GM12878 (cell line): ENCODE measurements around the gene BRIX1. TPM values are rescaled to one million over a fixed set of nuclear protein-coding genes. Genes with fewer than 3 reads are reported as not detected.

ENCODE experiments used
- ATAC-seq: fragments of 200-7000 bp; cut with Tn5 transposase; 3 replicates; pipeline ENCODE4 v1.9.1; 2020; ENCODE audit warnings: mild to moderate bottlenecking, moderate library complexity
- BruUV-seq: library from RNA; stranded (reverse); fragments of 400-500 nt; replicated peaks from 2 replicates; lab custom pipeline; 2021; lab: Mats Ljungman, UMichigan
- CTCF ChIA-PET: fragments of 300-600 bp; sonication (Branson Sonifier 250); formaldehyde crosslinking; extraction: SDS; loops from one replicate; lab custom pipeline; 2021; ENCODE audit warnings: inconsistent platforms; lab: Yijun Ruan, JAX
- POLR2A ChIA-PET: fragments of 350-600 bp; formaldehyde crosslinking; extraction: SDS; loops from one replicate; lab custom pipeline; 2021; ENCODE audit warnings: inconsistent platforms; lab: Charles Lee
- RAD21 ChIA-PET: fragments of 300-600 bp; sonication (Branson Sonifier 250); formaldehyde crosslinking; loops from one replicate; lab custom pipeline; 2023; ENCODE audit warnings: antibody characterized with exemption; ENCODE audit not compliant: unreplicated experiment; lab: Charles Lee
- SMC1A ChIA-PET: fragments of 300-600 bp; sonication (Branson Sonifier 250); formaldehyde crosslinking; loops from one replicate; lab custom pipeline; 2023; ENCODE audit not compliant: unreplicated experiment, uncharacterized antibody; lab: Charles Lee
- DNase-seq: peaks from one replicate; pipeline ENCODE4 v3.0.0-alpha.2; 2011; ENCODE audit warnings: low read depth, low spot score
- FAIRE-seq: peaks from 3 replicates; lab custom pipeline; 2011; peaks lifted over from hg19 to GRCh38; lab: Jason Lieb, UNC
- H2AFZ ChIP-seq: 2 replicates; pipeline ENCODE4 v1.6.0; 2011; ENCODE audit warnings: low read depth, low read length, control low read depth; ENCODE audit not compliant: control insufficient read depth
- H3K27ac ChIP-seq: 2 replicates; pipeline ENCODE4 v1.5.1; 2011; ENCODE audit warnings: control low read depth; ENCODE audit not compliant: control insufficient read depth, insufficient read depth
- H3K27me3 ChIP-seq, 2 experiments: replicated peaks in 1 of 2; 2 replicates each; pipeline versions ENCODE4 v1.6.0 to v1.6.1; 2011; ENCODE audit warnings: low read length in 1 of 2; ENCODE audit not compliant: control insufficient read depth in 2 of 2, insufficient read depth in 2 of 2
- H3K36me3 ChIP-seq, 2 experiments: 2 replicates each; pipeline ENCODE4 v1.5.1; 2011; ENCODE audit warnings: low read length in 1 of 2; ENCODE audit not compliant: control insufficient read depth in 2 of 2, insufficient read depth in 2 of 2
- H3K4me1 ChIP-seq: 2 replicates; pipeline ENCODE4 v1.6.1; 2011; ENCODE audit warnings: mild to moderate bottlenecking, low read length, moderate library complexity, mixed read lengths; ENCODE audit not compliant: control insufficient read depth, insufficient read depth
- H3K4me2 ChIP-seq: 2 replicates; pipeline ENCODE4 v1.6.0; 2011; ENCODE audit warnings: control low read depth; ENCODE audit not compliant: control insufficient read depth, insufficient read depth
- H3K4me3 ChIP-seq: fragments of 200-600 bp; sonication (generic); 2 replicates; pipeline ENCODE4 v1.5.1; 2016
- H3K79me2 ChIP-seq: 2 replicates; pipeline ENCODE4 v1.6.0; 2011; ENCODE audit warnings: low read length; ENCODE audit not compliant: control insufficient read depth, insufficient read depth
- H3K9ac ChIP-seq: 2 replicates; pipeline ENCODE4 v1.8.0; 2011; ENCODE audit warnings: low read length, control low read depth, mixed read lengths; ENCODE audit not compliant: control insufficient read depth, insufficient read depth
- H3K9me3 ChIP-seq: replicated peaks from 3 replicates; pipeline ENCODE4 v1.5.1; 2011; ENCODE audit warnings: mild to moderate bottlenecking, low read length; ENCODE audit not compliant: control insufficient read depth, insufficient read depth
- H4K20me1 ChIP-seq: 2 replicates; pipeline ENCODE4 v1.6.0; 2011; ENCODE audit not compliant: control insufficient read depth, insufficient read depth
- CEBPB ChIP-seq, 2 experiments: fragments of 150-350 bp in 1 of 2; IDR thresholded peaks; 2 replicates each; pipeline ENCODE4 v1.6.1; 2012 to 2014; ENCODE audit warnings: low read depth in 2 of 2, low read length in 2 of 2, borderline replicate concordance in 1 of 2, inconsistent platforms in 1 of 2
- KDM1A ChIP-seq: fragments of 200-600 bp; sonication (generic); IDR thresholded peaks from 2 replicates; pipeline ENCODE4 v1.6.1; 2016; ENCODE audit warnings: borderline replicate concordance
- MEF2B ChIP-seq: fragments of 450-650 bp; IDR thresholded peaks from 2 replicates; pipeline ENCODE4 v1.6.1; 2018; ENCODE audit warnings: mild to moderate bottlenecking, moderate library complexity; ENCODE audit not compliant: partially characterized antibody, poor library complexity, severe bottlenecking
- NFYB ChIP-seq: IDR thresholded peaks from 2 replicates; pipeline ENCODE4 v1.6.1; 2011; ENCODE audit warnings: low read depth, mild to moderate bottlenecking, low read length, improper control_type of control experiment, moderate library complexity; ENCODE audit not compliant: insufficient read depth
- RB1 ChIP-seq: fragments of 450-650 bp; formaldehyde crosslinking; IDR thresholded peaks from 2 replicates; pipeline ENCODE4 v1.6.1; 2017; ENCODE audit warnings: mild to moderate bottlenecking, borderline replicate concordance
- RCOR1 ChIP-seq: conservative IDR thresholded peaks from 2 replicates; pipeline ENCODE4 v1.6.1; 2012; ENCODE audit warnings: low read depth, low read length, improper control_type of control experiment
- SIX5 ChIP-seq: IDR thresholded peaks from 2 replicates; pipeline ENCODE4 v1.6.1; 2011; ENCODE audit warnings: mild to moderate bottlenecking, low read depth, low read length, moderate library complexity; ENCODE audit not compliant: severe bottlenecking
- TARDBP ChIP-seq: IDR thresholded peaks from 2 replicates; pipeline ENCODE4 v1.6.1; 2016; ENCODE audit warnings: borderline replicate concordance
- ZNF687 ChIP-seq: fragments of 450-650 bp; IDR thresholded peaks from 2 replicates; pipeline ENCODE4 v1.6.1; 2017; ENCODE audit warnings: mild to moderate bottlenecking, moderate library complexity
- in situ Hi-C: fragments of 300-500 bp; cut with MboI; formaldehyde crosslinking; loops from 9 replicates; pipeline ENCODE4 v1.14.3; 2018; ENCODE audit warnings: mixed read lengths
- intact Hi-C: fragments of 100-400 bp; cut with micrococcal nuclease; formaldehyde crosslinking; loops from one replicate; pipeline ENCODE4 v1.14.2; 2022; ENCODE audit not compliant: unreplicated experiment
- polyA plus RNA-seq, 11 experiments: library from polyadenylated mRNA; depleted of rRNA in 4 of 11; unstranded in 6 of 11; stranded (reverse) in 5 of 11; fragments of >200 nt; fragmentation: Nextera tagmentation in 4 of 11; fragmentation: Illumina TruSeq in 1 of 11; extraction: Ambion mirVana in 4 of 11; extraction: Trizol in 1 of 11; gene quantifications; 1 replicate in 1 of 11; 2 replicates in 10 of 11; pipeline versions ENCODE4 v1.2.1 to v1.2.3, GENCODE V29; 2011 to 2016; ENCODE audit warnings: inconsistent platforms in 2 of 11, missing spikeins in 2 of 11, low read depth in 1 of 11
- total RNA-seq, 4 experiments: library from RNA; depleted of rRNA in 3 of 4; stranded (reverse); fragments of >200 nt in 3 of 4; fragmentation: Illumina TruSeq in 1 of 4; extraction: Trizol in 1 of 4; gene quantifications; 2 replicates each; pipeline versions ENCODE4 v1.2.1 to v1.2.3, GENCODE V29; 2013 to 2021

The BRIX1 gene
- total and polyA plus RNA-seq, 10 of the 15 experiments (the other 5 are each of a cell fraction or from before 2014, with no cell fraction given): 48.3 to 119 (median 78.9) TPM

- SMC1A ChIA-PET: no interaction called here
Measured at GRCh38 chr5:34876275-34876674, 39.2 kb upstream of the BRIX1 start.

More at GRCh38 chr5:34876275-34876674, 39.2 kb upstream of the BRIX1 start:
- POLR2A ChIA-PET: no interaction called here
- H3K9me3 ChIP-seq: no peaks in the 10 kb centered on the region
- BruUV-seq: no TSS peak
- intact Hi-C loops: no loop called here
- no peak overlapping the region for H3K9ac ChIP-seq
- no peaks in the 10 kb centered on the region for H3K27me3 ChIP-seq
- TF ChIP-seq KDM1A (no peak), TARDBP (no peak), RCOR1 (no peak), NFYB (no peak), RB1 (no peak), ZNF687 (no peak), SIX5 (no peak), CEBPB (IDR thresholded peaks at IDR 0.05; ENCODE audit: borderline replicate concordance in 1 of 2, low read depth in 2 of 2, low read length in 2 of 2) (no peak), MEF2B (no peak)
- FAIRE-seq (no peak), DNase-seq (no peak), ATAC-seq (no peak)
- CTCF ChIA-PET: no interaction called here
- RAD21 ChIA-PET: no interaction called here
- in situ Hi-C loops: no loop called here
- no peaks in the 10 kb centered on the region for H3K36me3 ChIP-seq
- H2AFZ ChIP-seq: no peak overlapping the region
- no peak overlapping the region for H3K4me3 ChIP-seq
- H3K79me2 ChIP-seq: no peaks in the 10 kb centered on the region
- no peak overlapping the region for H3K4me2 ChIP-seq
- no peaks in the 10 kb centered on the region for H4K20me1 ChIP-seq
- H3K27ac ChIP-seq: no peak overlapping the region
- no peaks in the 10 kb centered on the region for H3K4me1 ChIP-seq
